Mesenchymal stem cell (in vitro differentiated cells and primary cell): ENCODE data around the gene SYNE4.

Source experiments
- DNase-seq: peaks from one replicate; pipeline ENCODE4 v3.0.0-alpha.2; 2013
- H2AFZ ChIP-seq: one replicate; pipeline ENCODE4 v1.6.1; 2013; ENCODE audit warnings: low read depth, mild to moderate bottlenecking, control low read depth, inconsistent platforms, low read length, moderate library complexity
- H2AK5ac ChIP-seq: 2 replicates; pipeline ENCODE4 v1.6.1; 2013; ENCODE audit warnings: low read length, moderate library complexity, mild to moderate bottlenecking, inconsistent platforms; ENCODE audit not compliant: severe bottlenecking
- H2BK120ac ChIP-seq: one replicate; pipeline ENCODE4 v1.6.1; 2013; ENCODE audit warnings: low read depth, mild to moderate bottlenecking, inconsistent platforms, low read length, moderate library complexity
- H2BK12ac ChIP-seq, 2 experiments: one replicate each; pipeline ENCODE4 v1.6.1; 2013; ENCODE audit warnings: inconsistent platforms in 2 of 2, low read length in 2 of 2, mild to moderate bottlenecking in 2 of 2, moderate library complexity in 2 of 2, control low read depth in 1 of 2
- H2BK15ac ChIP-seq: one replicate; pipeline ENCODE4 v1.6.1; 2013; ENCODE audit warnings: mild to moderate bottlenecking, low read depth, inconsistent platforms; ENCODE audit not compliant: poor library complexity, severe bottlenecking
- H2BK5ac ChIP-seq: 2 replicates; pipeline ENCODE4 v1.6.1; 2013; ENCODE audit warnings: low read depth, mild to moderate bottlenecking, low read length, control low read depth, inconsistent platforms; ENCODE audit not compliant: poor library complexity, severe bottlenecking
- H3K14ac ChIP-seq, 2 experiments: one replicate each; pipeline ENCODE4 v1.6.1; 2013; ENCODE audit warnings: inconsistent platforms in 2 of 2, low read length in 2 of 2, control low read depth in 1 of 2, mild to moderate bottlenecking in 1 of 2, moderate library complexity in 1 of 2
- H3K18ac ChIP-seq, 2 experiments: one replicate each; pipeline ENCODE4 v1.6.1; 2013; ENCODE audit warnings: inconsistent platforms in 2 of 2, low read length in 2 of 2, control low read depth in 1 of 2, low read depth in 1 of 2, mild to moderate bottlenecking in 1 of 2
- H3K23ac ChIP-seq, 2 experiments: one replicate each; pipeline ENCODE4 v1.6.1; 2013; ENCODE audit warnings: inconsistent platforms in 2 of 2, low read length in 2 of 2, mild to moderate bottlenecking in 2 of 2, moderate library complexity in 2 of 2, control low read depth in 1 of 2
- H3K27ac ChIP-seq: 2 replicates; pipeline ENCODE4 v1.5.1; 2013; ENCODE audit warnings: mild to moderate bottlenecking, moderate library complexity, low read length, control low read depth, inconsistent platforms; ENCODE audit not compliant: poor library complexity, severe bottlenecking
- H3K27me3 ChIP-seq, 2 experiments: 2 replicates each; pipeline versions ENCODE4 v1.6.1 to v1.7.0; 2013; ENCODE audit warnings: low read length in 2 of 2, mild to moderate bottlenecking in 2 of 2, moderate library complexity in 2 of 2, control low read depth in 1 of 2, inconsistent platforms in 1 of 2; ENCODE audit not compliant: control insufficient read depth in 1 of 2, insufficient read depth in 1 of 2
- H3K36me3 ChIP-seq, 2 experiments: 2 replicates each; pipeline versions ENCODE4 v1.6.1 to v1.7.0; 2013; ENCODE audit warnings: low read length in 2 of 2, control low read depth in 1 of 2, inconsistent platforms in 1 of 2, low read depth in 1 of 2, mild to moderate bottlenecking in 1 of 2; ENCODE audit not compliant: insufficient read depth in 2 of 2, control insufficient read depth in 1 of 2
- H3K4ac ChIP-seq, 2 experiments: one replicate each; pipeline ENCODE4 v1.6.1; 2013; ENCODE audit warnings: inconsistent platforms in 2 of 2, low read length in 2 of 2, mild to moderate bottlenecking in 2 of 2, moderate library complexity in 2 of 2, control low read depth in 1 of 2, low read depth in 1 of 2
- H3K4me1 ChIP-seq: 2 replicates; pipeline ENCODE4 v1.6.1; 2013; ENCODE audit warnings: low read depth, low read length, control low read depth; ENCODE audit not compliant: control insufficient read depth, insufficient read depth
- H3K4me2 ChIP-seq: 2 replicates; pipeline ENCODE4 v1.6.1; 2013; ENCODE audit warnings: low read length, mild to moderate bottlenecking, inconsistent platforms; ENCODE audit not compliant: poor library complexity, severe bottlenecking
- H3K4me3 ChIP-seq, 2 experiments: 2 replicates each; pipeline versions ENCODE4 v1.5.1 to v1.7.0; 2013; ENCODE audit warnings: low read length in 2 of 2, mild to moderate bottlenecking in 2 of 2, control low read depth in 1 of 2, low read depth in 1 of 2; ENCODE audit not compliant: insufficient read depth in 1 of 2
- H3K79me1 ChIP-seq: replicated peaks from 2 replicates; pipeline ENCODE4 v1.6.1; 2013; ENCODE audit warnings: mild to moderate bottlenecking, control low read depth, low read length, inconsistent platforms; ENCODE audit not compliant: poor library complexity, severe bottlenecking
- H3K9ac ChIP-seq: 2 replicates; pipeline ENCODE4 v1.7.0; 2013; ENCODE audit warnings: mild to moderate bottlenecking, low read length, moderate library complexity
- H3K9me3 ChIP-seq: 2 replicates; pipeline ENCODE4 v1.7.0; 2013; ENCODE audit warnings: mild to moderate bottlenecking, low read length; ENCODE audit not compliant: control insufficient read depth
- H4K8ac ChIP-seq: one replicate; pipeline ENCODE4 v1.6.1; 2013; ENCODE audit warnings: inconsistent platforms, mild to moderate bottlenecking, low read length, moderate library complexity
- H4K91ac ChIP-seq: one replicate; pipeline ENCODE4 v1.6.1; 2013; ENCODE audit warnings: mild to moderate bottlenecking, low read length, inconsistent platforms
- WGBS: methylation state at CpG from one replicate; pipeline ENCODE4 v1.1.7; 2013; ENCODE audit warnings: mixed read lengths; 5-methylcytosine and 5-hydroxymethylcytosine counted together

The SYNE4 gene

GRCh38 chr19:35991731-35992450, 16.7 kb downstream of the SYNE4 start:
- Histone ChIP-seq H3K23ac (no peak overlapping the region), H3K27me3 (peaks cover 14 to 17% of the 10 kb centered on the region in 2 experiments)
- WGBS, result 80% methylated on average over 7 of the region's 7 CpGs

GRCh38 chr19:35990771-35991730, 17.6 kb downstream of the SYNE4 start:
- Histone ChIP-seq H3K4me3 (no peak overlapping the region), H2AFZ (no peak overlapping the region), H3K4me2 (no peak overlapping the region), H2BK12ac (no peak overlapping the region), H3K4ac (no peak overlapping the region), H3K18ac (no peak overlapping the region), H2BK120ac (no peak overlapping the region), H3K23ac (no peak overlapping the region), H2AK5ac (no peak overlapping the region), H3K79me1 (peaks cover 10% of the 10 kb centered on the region), H3K9ac (no peak overlapping the region), H4K8ac (no peak overlapping the region), H3K36me3 (no peaks in the 10 kb centered on the region), H3K27ac (no peak overlapping the region), H4K91ac (no peak overlapping the region), H3K27me3 (peaks cover 23 to 26% of the 10 kb centered on the region in 2 experiments), H2BK5ac (no peak overlapping the region), H2BK15ac (no peak overlapping the region), H3K9me3 (peaks cover 3% of the 10 kb centered on the region), H3K4me1 (peaks cover 19% of the 10 kb centered on the region), H3K14ac (no peak overlapping the region)
- DNase-seq, result no peak
- 86% methylated on average over 6 of the region's 10 CpGs for WGBS

More at GRCh38 chr19:35991731-35992450, 16.7 kb downstream of the SYNE4 start:
- no peak overlapping the region for H3K27ac ChIP-seq
- no peak overlapping the region for H3K14ac ChIP-seq
- H4K8ac ChIP-seq, result no peak overlapping the region
- no peaks in the 10 kb centered on the region for H3K36me3 ChIP-seq
- no peak overlapping the region for H2BK12ac ChIP-seq
- no peak overlapping the region for H4K91ac ChIP-seq
- H3K4me3 ChIP-seq, result no peak overlapping the region
- H2AK5ac ChIP-seq, result no peak overlapping the region
- H3K4me1 ChIP-seq, result peaks cover 22% of the 10 kb centered on the region
- H3K9ac ChIP-seq, result no peak overlapping the region
- peaks cover 17% of the 10 kb centered on the region for H3K79me1 ChIP-seq
- H3K9me3 ChIP-seq, result peaks cover 3% of the 10 kb centered on the region
- no peak for DNase-seq
- no peak overlapping the region for H3K4ac ChIP-seq
- no peak overlapping the region for H3K4me2 ChIP-seq
- H2BK5ac ChIP-seq, result no peak overlapping the region
- no peak overlapping the region for H2BK15ac ChIP-seq
- no peak overlapping the region for H2BK120ac ChIP-seq
- H2AFZ ChIP-seq, result no peak overlapping the region
- H3K18ac ChIP-seq, result no peak overlapping the region

GRCh38 chr19:35990156-35990555, 18.5 kb downstream of the SYNE4 start:
- Histone ChIP-seq H3K4ac (no peak overlapping the region), H2BK5ac (no peak overlapping the region), H3K4me3 (no peak overlapping the region), H3K4me1 (peaks cover 10% of the 10 kb centered on the region), H3K36me3 (no peaks in the 10 kb centered on the region), H3K9ac (no peak overlapping the region), H3K18ac (no peak overlapping the region), H2BK120ac (no peak overlapping the region), H3K27me3 (peaks cover 32 to 35% of the 10 kb centered on the region in 2 experiments), H3K23ac (no peak overlapping the region), H2BK12ac (no peak overlapping the region), H4K8ac (no peak overlapping the region), H3K9me3 (peaks cover 3% of the 10 kb centered on the region), H4K91ac (no peak overlapping the region), H2BK15ac (no peak overlapping the region), H2AK5ac (no peak overlapping the region), H3K79me1 (peaks cover under 1% of the 10 kb centered on the region), H3K14ac (no peak overlapping the region), H3K27ac (no peak overlapping the region), H3K4me2 (no peak overlapping the region), H2AFZ (no peak overlapping the region)
- WGBS, result 87% methylated on average over 4 of the region's 4 CpGs
- DNase-seq, result no peak

- Histone ChIP-seq H2BK120ac (no peak overlapping the region), H3K14ac (no peak overlapping the region), H3K27ac (no peak overlapping the region), H2BK5ac (no peak overlapping the region), H3K4me2 (no peak overlapping the region), H3K4me3 (no peak overlapping the region), H2BK15ac (no peak overlapping the region), H3K4ac (no peak overlapping the region), H3K9ac (no peak overlapping the region), H4K8ac (no peak overlapping the region), H2AFZ (no peak overlapping the region), H3K27me3 (peaks cover 40 to 48% of the 10 kb centered on the region in 2 experiments), H2BK12ac (no peak overlapping the region), H4K91ac (no peak overlapping the region), H3K23ac (no peak overlapping the region), H3K4me1 (peaks cover 8% of the 10 kb centered on the region), H3K9me3 (peaks cover 3% of the 10 kb centered on the region), H3K36me3 (no peaks in the 10 kb centered on the region), H2AK5ac (no peak overlapping the region), H3K79me1 (no peaks in the 10 kb centered on the region), H3K18ac (no peak overlapping the region)
- no CpG with 5 or more reads among the region's 3 CpGs for WGBS
- no peak for DNase-seq
Measured at GRCh38 chr19:35988824-35989223, 19.8 kb downstream of the SYNE4 start.
